Panc1 (cell line): Measurements from ENCODE around the gene DYNC1LI1. TPM values are rescaled to one million over a fixed set of nuclear protein-coding genes. Genes with fewer than 3 reads are reported as not detected.

Source experiments
- ATAC-seq: fragments of 200-7000 bp; cut with Tn5 transposase; 2 replicates; pipeline ENCODE4 v1.9.1; 2020; ENCODE audit warnings: mild to moderate bottlenecking, moderate library complexity
- Bru-seq: library from RNA; stranded (reverse); fragments of 400-500 nt; gene quantifications from one replicate; lab custom pipeline; 2021; lab: Mats Ljungman, UMichigan
- BruChase-seq, 2 experiments: library from RNA; stranded (reverse); fragments of 400-500 nt; gene quantifications; one replicate each; lab custom pipeline; 2021; lab: Mats Ljungman, UMichigan
- BruUV-seq: library from RNA; stranded (reverse); fragments of 400-500 nt; replicated peaks from 2 replicates; lab custom pipeline; 2021; lab: Mats Ljungman, UMichigan
- CTCF ChIA-PET: fragments of 300-600 bp; sonication (Branson Sonifier 250); formaldehyde crosslinking; loops from one replicate; lab custom pipeline; 2022; ENCODE audit warnings: antibody characterized with exemption; lab: Charles Lee
- POLR2A ChIA-PET: fragments of 300-600 bp; sonication (Branson Sonifier 250); formaldehyde crosslinking; loops from one replicate; lab custom pipeline; 2022; ENCODE audit warnings: antibody characterized with exemption; lab: Charles Lee
- DNase-seq: peaks from one replicate; pipeline ENCODE4 v3.0.0-alpha.2; 2010; ENCODE audit warnings: low read depth, low spot score
- H3K27ac ChIP-seq: 2 replicates; pipeline ENCODE4 v1.5.1; 2011; ENCODE audit warnings: mild to moderate bottlenecking, low read length, inconsistent platforms
- H3K27me3 ChIP-seq: fragments of 200-500 bp; sonication (Bioruptor generic); 2 replicates; pipeline ENCODE4 v1.6.0; 2014; ENCODE audit warnings: low read length, inconsistent platforms; ENCODE audit not compliant: control insufficient read depth, insufficient read depth
- H3K36me3 ChIP-seq: fragments of 200-500 bp; sonication (Bioruptor generic); 2 replicates; pipeline ENCODE4 v1.5.1; 2014; ENCODE audit warnings: inconsistent platforms, mild to moderate bottlenecking, low read length, moderate library complexity; ENCODE audit not compliant: control insufficient read depth, insufficient read depth
- H3K4me1 ChIP-seq: 2 replicates; pipeline ENCODE4 v1.5.1; 2011; ENCODE audit warnings: inconsistent platforms, mild to moderate bottlenecking, low read length, moderate library complexity; ENCODE audit not compliant: control insufficient read depth, insufficient read depth
- H3K4me3 ChIP-seq, 2 experiments: 2 replicates each; pipeline ENCODE4 v1.5.1; 2011 to 2012; ENCODE audit warnings: low read depth in 2 of 2, low read length in 2 of 2, mild to moderate bottlenecking in 2 of 2, inconsistent platforms in 1 of 2, moderate library complexity in 1 of 2
- H3K9me3 ChIP-seq: fragments of 200-500 bp; sonication (Bioruptor generic); 2 replicates; pipeline ENCODE4 v1.5.1; 2014; ENCODE audit warnings: low read depth, mild to moderate bottlenecking, inconsistent platforms, low read length, moderate library complexity; ENCODE audit not compliant: control insufficient read depth, insufficient read depth
- POLR2AphosphoS5 ChIP-seq: IDR thresholded peaks from 2 replicates; pipeline ENCODE4 v1.6.1; 2012; ENCODE audit warnings: mild to moderate bottlenecking, low read depth, low read length, moderate library complexity
- SIN3A ChIP-seq: IDR thresholded peaks from 2 replicates; pipeline ENCODE4 v1.6.1; 2012; ENCODE audit warnings: low read depth, mild to moderate bottlenecking, low read length, moderate library complexity, borderline replicate concordance; ENCODE audit not compliant: insufficient read depth
- TCF7L2 ChIP-seq: IDR thresholded peaks from 2 replicates; pipeline ENCODE4 v1.6.1; 2011; ENCODE audit warnings: mild to moderate bottlenecking, low read depth, low read length, inconsistent platforms
- in situ Hi-C: cut with HindIII; loops from 2 replicates; pipeline ENCODE4 v1.10.0; 2016; ENCODE audit warnings: low sequenced_read_pairs, low pct_unique_long_range_greater_than_20kb
- intact Hi-C: fragments of 100-400 bp; cut with micrococcal nuclease; formaldehyde crosslinking; loops from one replicate; pipeline ENCODE4 v1.10.0; 2022; ENCODE audit not compliant: unreplicated experiment
- long read RNA-seq: library from polyadenylated mRNA; unstranded; transcript quantifications from one replicate; pipeline ENCODE4 v2.0.0, GENCODE V29; 2021; ENCODE audit not compliant: unreplicated experiment
- polyA plus RNA-seq: library from polyadenylated mRNA; unstranded; fragments of >200 nt; gene quantifications from one replicate; pipeline ENCODE4 v1.2.1, GENCODE V29; 2012; ENCODE audit warnings: missing spikeins; ENCODE audit not compliant: insufficient read length
- total RNA-seq: library from RNA; stranded (reverse); gene quantifications from one replicate; pipeline ENCODE4 v1.2.1, GENCODE V29; 2021; ENCODE audit not compliant: unreplicated experiment
- TF ChIP-seq, protein P1 (sequence below): fragments of 450-650 bp; IDR thresholded peaks from 2 replicates; pipeline ENCODE4 v1.5.1; 2017; ENCODE audit warnings: mild to moderate bottlenecking
- TF ChIP-seq, protein P2 (sequence below), 2 experiments: IDR thresholded peaks; 2 replicates each; pipeline ENCODE4 v1.6.1; 2011 to 2012; ENCODE audit warnings: low read depth in 2 of 2, control low read depth in 1 of 2, low read length in 1 of 2, mild to moderate bottlenecking in 1 of 2, moderate library complexity in 1 of 2; ENCODE audit not compliant: insufficient read depth in 1 of 2

Gene DYNC1LI1
- 30.5 TPM for total RNA-seq
- polyA plus RNA-seq = 27.2 TPM
- percentile 77 among the genes with signal in this experiment for Bru-seq, nascent RNA
- BruChase-seq, experiment 1, labeled RNA remaining after a 2-hour chase = percentile 74 among the genes with signal in this experiment
- percentile 77 among the genes with signal in this experiment for BruChase-seq, experiment 2, labeled RNA remaining after a 6-hour chase
- long read RNA-seq, transcript DYNC1LI1-201 (13 exons, 2,504 nt) = major isoform, 49 of 65 reads
- long read RNA-seq, partial matches to known transcripts = 8 of 65 reads
- long read RNA-seq, other reads (novel, unspliced or antisense) = 6 of 65 reads

DNA sequence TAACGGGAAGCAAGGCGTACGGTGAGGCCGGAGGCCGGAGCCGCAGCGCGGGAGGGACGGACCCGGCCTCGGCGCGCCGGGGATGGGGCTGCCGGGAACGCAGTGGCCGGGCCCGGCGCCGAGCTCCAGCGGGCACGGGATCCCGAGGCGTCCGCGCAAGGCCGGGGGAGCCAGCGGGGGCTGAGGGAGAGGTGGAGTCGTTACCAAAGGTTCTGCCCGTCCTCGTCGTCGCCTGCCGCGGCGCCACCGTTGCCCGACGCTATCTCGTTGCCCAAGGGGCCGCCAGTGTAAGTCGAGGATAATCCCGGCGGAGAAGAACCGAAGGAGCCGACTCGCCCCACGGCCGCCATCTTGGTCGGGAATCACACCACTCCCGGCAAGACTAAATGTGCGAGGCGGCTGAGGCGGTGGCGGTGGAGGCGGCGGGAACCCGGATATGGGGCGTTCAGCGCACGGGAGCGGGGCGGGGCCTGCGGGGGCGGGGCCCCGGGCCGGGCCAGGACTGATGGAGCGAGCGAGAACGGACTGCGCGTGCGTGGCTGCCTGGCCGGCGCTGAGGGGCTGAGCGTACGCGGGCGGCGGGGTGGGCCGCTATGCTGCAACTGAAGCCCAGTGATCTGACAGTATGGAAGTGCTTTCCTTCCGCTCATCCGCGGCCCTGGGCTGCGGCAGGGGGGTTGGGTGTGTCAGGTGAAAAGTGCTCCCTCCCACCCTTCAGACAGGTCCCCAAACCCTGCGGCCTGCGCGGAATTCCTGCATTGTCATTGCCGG lies at the start of gene DYNC1LI1:
TSS of gene DYNC1LI1 (minus strand) at position 438 of the 771 bp plus-strand sequence. CDS start at position 350, 88 bp downstream.
- Histone ChIP-seq H3K27ac (peak within 1 kb of the TSS; percentile 87), H3K36me3 (peaks cover 9% of the 10 kb centered on the region), H3K4me1 (peaks cover 6% of the 10 kb centered on the region), H3K4me3 (peak within 1 kb of the TSS; percentile 76 to 81), H3K27me3 (no peaks in the 10 kb centered on the region), H3K9me3 (no peaks in the 10 kb centered on the region)
- DNase-seq = no peak
- intact Hi-C loops = no loop called here
- ChIA-PET POLR2A (no interaction called here), CTCF (no interaction called here)
- in situ Hi-C loops = no loop called here
- peak; percentile 97 for ATAC-seq
- BruUV-seq = no TSS peak
- TF ChIP-seq TCF7L2 = no peak
- TF ChIP-seq, protein P1, sequence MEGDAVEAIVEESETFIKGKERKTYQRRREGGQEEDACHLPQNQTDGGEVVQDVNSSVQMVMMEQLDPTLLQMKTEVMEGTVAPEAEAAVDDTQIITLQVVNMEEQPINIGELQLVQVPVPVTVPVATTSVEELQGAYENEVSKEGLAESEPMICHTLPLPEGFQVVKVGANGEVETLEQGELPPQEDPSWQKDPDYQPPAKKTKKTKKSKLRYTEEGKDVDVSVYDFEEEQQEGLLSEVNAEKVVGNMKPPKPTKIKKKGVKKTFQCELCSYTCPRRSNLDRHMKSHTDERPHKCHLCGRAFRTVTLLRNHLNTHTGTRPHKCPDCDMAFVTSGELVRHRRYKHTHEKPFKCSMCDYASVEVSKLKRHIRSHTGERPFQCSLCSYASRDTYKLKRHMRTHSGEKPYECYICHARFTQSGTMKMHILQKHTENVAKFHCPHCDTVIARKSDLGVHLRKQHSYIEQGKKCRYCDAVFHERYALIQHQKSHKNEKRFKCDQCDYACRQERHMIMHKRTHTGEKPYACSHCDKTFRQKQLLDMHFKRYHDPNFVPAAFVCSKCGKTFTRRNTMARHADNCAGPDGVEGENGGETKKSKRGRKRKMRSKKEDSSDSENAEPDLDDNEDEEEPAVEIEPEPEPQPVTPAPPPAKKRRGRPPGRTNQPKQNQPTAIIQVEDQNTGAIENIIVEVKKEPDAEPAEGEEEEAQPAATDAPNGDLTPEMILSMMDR = no peak
- 0 out of 2 replicates have a peak, but pooled peaks have one; percentile 45 for TF ChIP-seq SIN3A
- TF ChIP-seq, protein P2, sequence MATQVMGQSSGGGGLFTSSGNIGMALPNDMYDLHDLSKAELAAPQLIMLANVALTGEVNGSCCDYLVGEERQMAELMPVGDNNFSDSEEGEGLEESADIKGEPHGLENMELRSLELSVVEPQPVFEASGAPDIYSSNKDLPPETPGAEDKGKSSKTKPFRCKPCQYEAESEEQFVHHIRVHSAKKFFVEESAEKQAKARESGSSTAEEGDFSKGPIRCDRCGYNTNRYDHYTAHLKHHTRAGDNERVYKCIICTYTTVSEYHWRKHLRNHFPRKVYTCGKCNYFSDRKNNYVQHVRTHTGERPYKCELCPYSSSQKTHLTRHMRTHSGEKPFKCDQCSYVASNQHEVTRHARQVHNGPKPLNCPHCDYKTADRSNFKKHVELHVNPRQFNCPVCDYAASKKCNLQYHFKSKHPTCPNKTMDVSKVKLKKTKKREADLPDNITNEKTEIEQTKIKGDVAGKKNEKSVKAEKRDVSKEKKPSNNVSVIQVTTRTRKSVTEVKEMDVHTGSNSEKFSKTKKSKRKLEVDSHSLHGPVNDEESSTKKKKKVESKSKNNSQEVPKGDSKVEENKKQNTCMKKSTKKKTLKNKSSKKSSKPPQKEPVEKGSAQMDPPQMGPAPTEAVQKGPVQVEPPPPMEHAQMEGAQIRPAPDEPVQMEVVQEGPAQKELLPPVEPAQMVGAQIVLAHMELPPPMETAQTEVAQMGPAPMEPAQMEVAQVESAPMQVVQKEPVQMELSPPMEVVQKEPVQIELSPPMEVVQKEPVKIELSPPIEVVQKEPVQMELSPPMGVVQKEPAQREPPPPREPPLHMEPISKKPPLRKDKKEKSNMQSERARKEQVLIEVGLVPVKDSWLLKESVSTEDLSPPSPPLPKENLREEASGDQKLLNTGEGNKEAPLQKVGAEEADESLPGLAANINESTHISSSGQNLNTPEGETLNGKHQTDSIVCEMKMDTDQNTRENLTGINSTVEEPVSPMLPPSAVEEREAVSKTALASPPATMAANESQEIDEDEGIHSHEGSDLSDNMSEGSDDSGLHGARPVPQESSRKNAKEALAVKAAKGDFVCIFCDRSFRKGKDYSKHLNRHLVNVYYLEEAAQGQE (IDR thresholded peaks at IDR 0.05; ENCODE audit: insufficient read depth in 1 of 2, low read depth in 2 of 2, low read length in 1 of 2) = no peak
- peak; percentile 85 for TF ChIP-seq POLR2AphosphoS5

DNA sequence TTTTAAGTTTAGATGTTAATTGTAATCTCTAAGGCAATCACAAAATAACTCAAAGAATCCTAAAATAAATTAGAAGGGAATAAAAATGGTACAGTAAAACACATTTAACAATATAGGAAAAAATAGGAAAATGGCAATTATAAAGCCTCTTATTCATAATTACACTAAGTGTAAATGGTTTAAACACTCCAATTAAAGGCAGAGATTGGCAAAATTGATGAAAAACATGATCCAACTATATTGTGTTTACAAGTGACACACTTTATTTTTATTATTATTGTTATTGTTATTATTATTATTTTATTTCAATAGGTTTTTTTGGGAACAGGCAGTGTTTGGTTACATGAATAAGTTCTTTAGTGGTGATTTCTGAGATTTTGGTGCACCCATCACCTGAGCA lies 48.7 kb upstream of the DYNC1LI1 start:
- no peak for ATAC-seq
- Histone ChIP-seq H3K9me3 (no peaks in the 10 kb centered on the region; the same call in 1 of the 2 replicates), H3K4me1 (no peaks in the 10 kb centered on the region), H3K36me3 (no peaks in the 10 kb centered on the region), H3K4me3 (no peak overlapping the region), H3K27ac (no peak overlapping the region), H3K27me3 (no peaks in the 10 kb centered on the region; the same call in 1 of the 2 replicates)
- ChIA-PET CTCF (no interaction called here), POLR2A (no interaction called here)
- no peak for DNase-seq
- intact Hi-C loops = no loop called here
- in situ Hi-C loops = no loop called here
- TF ChIP-seq SIN3A (no peak), TCF7L2 (no peak), POLR2AphosphoS5 (no peak)
- TF ChIP-seq, protein P1 = no peak
- TF ChIP-seq, protein P2 (IDR thresholded peaks at IDR 0.05; ENCODE audit: insufficient read depth in 1 of 2, low read depth in 2 of 2, low read length in 1 of 2) = no peak
- BruUV-seq = no TSS peak
